NCI-H526 (cell line): ENCODE measurements around the gene CELF1.
"Not testable (repeated sequence)": the region's sequence is repeated elsewhere in the genome, so short reads cannot be mapped to it uniquely, and the experiment has no call there.

Experiments used
- DNase-seq, 2 experiments: peaks; one replicate each; lab custom pipeline; 2025; lab: John Stamatoyannopoulos, UW

Gene CELF1

GRCh38 chr11:47538741-47539565 is 14.0 kb downstream of the CELF1 start:
- no peak for DNase-seq

DNA sequence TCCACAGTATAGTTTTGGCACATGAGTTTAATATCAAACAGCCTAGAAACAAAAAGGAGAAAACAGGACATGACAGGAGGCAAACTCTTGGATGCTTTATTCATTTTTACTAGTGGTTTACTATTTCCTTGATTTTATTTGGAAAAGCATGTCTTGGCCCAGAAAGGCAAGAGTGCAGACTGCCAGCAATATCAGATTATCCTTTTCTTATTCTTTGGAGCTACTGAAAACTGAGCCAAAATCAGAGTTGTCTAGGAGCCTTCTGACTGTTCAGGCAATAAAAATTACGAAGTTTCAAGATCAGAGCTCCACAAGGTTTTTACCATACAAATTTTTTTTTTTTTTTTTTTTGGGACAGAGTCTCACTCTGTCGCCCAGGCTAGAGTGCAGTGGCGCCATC is 16.0 kb downstream of the CELF1 start:
- no peak for DNase-seq

DNA sequence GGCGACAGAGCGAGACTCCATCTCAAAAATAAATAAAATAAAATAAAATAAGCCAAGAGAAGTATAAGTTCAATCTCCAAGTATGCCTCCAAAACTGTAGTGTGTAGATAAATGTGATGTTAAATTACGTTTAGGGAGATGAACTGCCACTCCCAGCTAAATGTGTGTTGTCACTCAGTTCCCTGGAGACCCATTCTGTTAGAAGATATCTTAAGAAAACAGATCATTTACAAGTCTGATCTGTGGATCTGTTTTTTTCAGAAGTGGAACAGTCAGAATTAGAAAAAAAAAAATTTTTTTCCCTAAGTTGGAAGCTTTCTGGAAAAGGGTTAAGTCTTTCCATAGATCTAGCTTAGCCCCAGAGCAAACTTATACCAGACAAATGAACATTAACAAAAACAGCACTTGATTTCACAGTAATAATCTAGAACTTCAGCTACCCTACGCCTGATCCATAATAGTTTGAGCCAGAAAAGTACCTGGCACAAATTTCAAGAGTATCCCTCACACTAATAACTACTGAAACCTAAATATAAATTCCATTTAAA is 18.2 kb downstream of the CELF1 start:
- no peak for DNase-seq

DNA sequence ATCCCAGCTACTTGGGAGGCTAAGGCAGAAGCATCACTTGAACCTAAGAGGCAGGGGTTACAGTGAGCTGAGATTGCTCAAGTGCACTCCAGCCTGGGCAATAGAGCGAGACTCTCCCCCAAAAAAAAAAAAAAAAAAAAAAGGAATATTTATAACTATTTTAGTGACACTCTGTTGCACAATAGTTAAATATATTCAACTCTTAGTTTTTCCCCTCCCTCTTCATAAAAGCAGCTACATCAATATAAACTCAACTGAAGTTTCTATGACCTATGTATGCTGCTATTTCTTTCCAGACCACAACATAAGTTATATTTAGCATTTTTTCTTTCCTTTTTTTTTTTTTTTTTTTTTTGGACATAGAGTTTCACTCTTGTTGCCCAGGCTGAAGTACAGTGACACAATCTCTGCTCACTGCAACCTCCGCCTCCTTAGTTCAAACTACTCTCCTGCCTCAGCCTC is 19.2 kb downstream of the CELF1 start:
- DNase-seq: no peak

- DNase-seq: no peak
Measured at GRCh38 chr11:47532597-47533213, 20.2 kb downstream of the CELF1 start.

- DNase-seq: no peak
Measured at GRCh38 chr11:47531666-47532065, 21.3 kb downstream of the CELF1 start.

GRCh38 chr11:47530721-47531120 is 22.2 kb downstream of the CELF1 start:
- DNase-seq: not testable (repeated sequence)

GRCh38 chr11:47529951-47530350 is 23.0 kb downstream of the CELF1 start:
- no peak for DNase-seq

DNA sequence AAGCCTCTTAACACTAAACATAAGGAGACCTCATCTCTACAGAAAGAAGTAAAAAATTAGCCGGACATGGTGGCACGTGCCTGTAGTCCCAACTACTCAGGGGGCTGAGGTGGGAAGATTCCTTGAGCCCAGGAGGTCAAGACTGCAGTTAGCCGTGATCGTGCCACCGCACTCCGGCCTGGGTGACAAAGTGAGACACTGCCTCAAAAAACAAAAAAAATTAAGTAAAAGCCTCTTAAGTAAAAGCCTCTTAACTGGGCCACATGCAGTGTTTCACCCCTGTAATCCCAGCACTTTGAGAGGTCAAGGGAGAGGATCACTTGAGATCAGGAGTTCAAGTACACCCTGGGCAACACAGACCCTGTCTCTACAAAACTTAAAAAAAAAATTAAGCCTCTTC is 25.7 kb downstream of the CELF1 start:
- DNase-seq: no peak

GRCh38 chr11:47526032-47526431 is 26.9 kb downstream of the CELF1 start:
- DNase-seq: not testable (repeated sequence)

DNA sequence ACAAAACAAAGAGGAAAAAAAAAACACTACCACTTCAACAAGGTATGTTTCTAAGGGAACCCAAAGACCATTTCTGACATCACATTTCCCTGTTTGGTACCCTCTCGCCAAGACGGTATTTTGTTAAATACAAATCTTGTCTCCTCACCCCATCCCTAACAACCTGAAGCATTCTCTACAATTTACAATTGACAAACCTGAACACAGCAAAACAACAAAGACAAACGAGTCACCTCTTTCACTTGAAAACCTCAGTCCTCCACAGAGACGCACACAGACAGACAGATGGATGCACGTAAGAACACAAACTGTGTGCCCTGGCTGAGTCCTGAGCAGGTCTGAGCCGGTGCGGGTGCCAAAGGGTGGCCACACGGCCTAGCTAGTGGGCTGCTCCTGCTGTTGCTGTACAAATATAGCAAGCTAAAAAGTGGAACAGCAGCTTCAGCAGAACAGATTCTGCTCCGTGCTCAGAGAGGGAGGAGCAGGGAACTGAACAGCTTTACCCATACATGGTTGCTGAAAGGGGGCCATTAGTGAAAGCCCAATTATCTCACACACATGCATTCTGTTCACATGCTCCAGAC is 28.5 kb downstream of the CELF1 start:
- DNase-seq: no peak

GRCh38 chr11:47523490-47524225 is 29.3 kb downstream of the CELF1 start:
- DNase-seq: no peak

DNA sequence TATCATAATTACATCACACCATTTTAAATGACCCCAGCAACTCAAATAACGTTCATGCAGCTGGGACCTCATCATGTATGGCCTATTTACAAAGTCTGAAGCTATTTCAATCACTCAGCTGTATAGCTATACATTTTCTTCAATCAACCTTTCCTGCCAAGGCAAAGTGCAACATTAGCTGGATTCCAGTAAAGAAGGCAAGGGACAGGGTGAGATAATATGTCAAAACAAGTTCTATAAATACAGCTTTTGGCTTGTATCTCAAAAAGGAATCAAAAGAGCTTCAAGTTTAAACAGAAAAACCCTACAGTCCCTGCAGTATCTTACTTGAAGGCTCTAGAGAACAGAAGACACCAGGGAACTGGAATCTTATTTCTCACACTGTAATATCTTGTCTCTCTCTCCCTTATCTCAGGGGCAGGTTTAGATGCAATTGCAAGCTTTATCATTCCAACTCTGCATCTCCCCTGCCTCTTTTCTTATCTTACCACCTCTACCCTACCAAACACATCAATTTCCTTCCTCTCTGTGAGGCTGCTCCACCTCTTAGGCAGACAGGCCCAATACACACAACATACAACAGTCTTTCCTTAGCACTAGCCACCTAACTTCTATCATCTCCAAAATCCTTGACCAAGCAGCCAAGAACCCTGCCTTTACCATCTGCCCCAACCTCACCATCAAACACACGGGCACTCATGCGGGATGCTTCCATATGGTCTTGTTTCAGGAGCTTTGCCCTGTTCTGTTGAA is 34.5 kb downstream of the CELF1 start:
- no peak for DNase-seq

GRCh38 chr11:47516984-47517853 is 35.7 kb downstream of the CELF1 start:
- no peak for DNase-seq

DNA sequence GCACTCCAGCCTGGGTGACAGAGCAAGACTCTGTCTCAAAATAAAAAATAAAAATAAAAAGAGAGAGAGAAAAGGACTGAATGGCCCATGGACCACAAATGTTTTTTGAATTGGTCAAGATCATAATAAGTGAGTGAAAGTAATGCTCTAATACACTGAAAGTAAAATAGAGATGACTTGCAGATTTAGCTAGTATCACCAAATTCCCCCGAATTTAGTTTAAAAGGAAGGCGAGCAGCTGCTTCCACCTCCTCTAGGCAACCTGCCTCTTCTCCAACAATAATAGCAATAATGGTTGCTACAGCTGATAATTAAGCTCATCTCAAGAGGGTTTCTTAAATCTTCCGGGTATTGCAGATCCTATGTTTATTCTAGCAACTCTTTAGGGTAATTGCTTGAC is 36.8 kb downstream of the CELF1 start:
- DNase-seq: no peak

GRCh38 chr11:47514825-47515647 is 37.9 kb downstream of the CELF1 start:
- no peak for DNase-seq

DNA sequence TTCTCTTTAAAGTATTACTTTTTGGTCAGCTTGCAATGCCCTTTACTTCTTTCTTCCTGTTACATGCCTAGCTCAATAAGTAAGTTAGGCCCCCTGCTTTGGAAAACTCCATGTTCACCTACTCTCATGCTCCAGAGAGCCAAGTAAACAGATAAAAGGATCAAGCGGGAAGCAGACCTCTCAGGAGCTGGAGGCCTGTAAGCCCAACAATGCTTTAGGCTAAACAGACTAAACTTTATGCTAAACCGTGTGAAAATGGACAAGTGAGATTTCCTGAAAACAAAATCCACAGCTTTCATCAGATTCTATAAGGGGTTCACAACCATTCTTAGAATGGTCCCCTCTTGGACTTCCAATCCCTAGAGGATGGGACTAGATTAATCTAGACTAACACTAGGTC is 40.2 kb downstream of the CELF1 start:
- no peak for DNase-seq

DNA sequence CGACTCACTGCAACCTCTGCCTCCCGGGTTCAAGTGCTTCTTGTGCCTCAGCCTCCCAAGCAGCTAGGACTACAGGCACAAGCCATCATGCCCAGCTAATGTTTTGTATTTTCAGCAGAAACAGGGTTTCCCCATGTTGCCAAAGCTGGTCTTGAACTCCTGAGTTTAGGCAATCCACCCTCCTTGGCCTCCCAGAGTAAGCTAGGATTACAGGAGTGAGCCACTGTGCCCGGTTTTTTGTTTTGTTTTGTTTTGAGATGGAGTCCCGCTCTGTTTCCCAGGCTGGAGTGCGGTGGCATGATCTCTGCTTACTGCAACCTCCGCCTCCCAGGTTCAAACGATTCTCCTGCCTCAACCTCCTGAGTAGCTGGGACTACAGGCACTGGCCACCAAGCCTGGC is 41.0 kb downstream of the CELF1 start:
- no peak for DNase-seq

GRCh38 chr11:47510209-47510608 is 42.7 kb downstream of the CELF1 start:
- DNase-seq: no peak
